Chondrocyte (in vitro differentiated cells): ENCODE data around the gene SLC19A2. TPM values are rescaled to one million over a fixed set of nuclear protein-coding genes. Genes with fewer than 3 reads are reported as not detected.

ENCODE experiments used
- DNase-seq: peaks from one replicate; pipeline ENCODE4 v3.0.0; 2021; ENCODE audit warnings: mixed read lengths, low spot score
- H3K27ac Mint-ChIP-seq: one replicate; pipeline ENCODE4 v1.8.0; 2021; ENCODE audit warnings: mild to moderate bottlenecking, moderate library complexity, mixed read lengths; ENCODE audit not compliant: unreplicated experiment
- H3K27me3 Mint-ChIP-seq: 2 replicates; pipeline ENCODE4 v1.8.0; 2021; ENCODE audit warnings: low read depth, mixed read lengths
- H3K36me3 Mint-ChIP-seq: 2 replicates; pipeline ENCODE4 v1.8.0; 2021; ENCODE audit warnings: low read depth, mixed read lengths
- H3K4me1 Mint-ChIP-seq: 2 replicates; pipeline ENCODE4 v1.8.0; 2021; ENCODE audit warnings: low read depth, mild to moderate bottlenecking, mixed read lengths
- H3K4me3 Mint-ChIP-seq: one replicate; pipeline ENCODE4 v1.8.0; 2021; ENCODE audit warnings: mild to moderate bottlenecking, moderate library complexity, mixed read lengths; ENCODE audit not compliant: unreplicated experiment
- H3K9me3 Mint-ChIP-seq: 2 replicates; pipeline ENCODE4 v1.8.0; 2021; ENCODE audit warnings: low read depth, mixed read lengths
- total RNA-seq: library from RNA; stranded (reverse); gene quantifications from 3 replicates; pipeline ENCODE4 v1.2.1, GENCODE V29; 2021
- TF ChIP-seq, protein P1 (sequence below): fragments of 200-600 bp; sonication (generic); IDR thresholded peaks from 2 replicates; pipeline ENCODE4 v1.5.0; 2021; ENCODE audit warnings: antibody characterized with exemption, mild to moderate bottlenecking, moderate library complexity

SLC19A2 gene
- total RNA-seq, 1 donor from 2014 or later: 4.9 TPM

DNA sequence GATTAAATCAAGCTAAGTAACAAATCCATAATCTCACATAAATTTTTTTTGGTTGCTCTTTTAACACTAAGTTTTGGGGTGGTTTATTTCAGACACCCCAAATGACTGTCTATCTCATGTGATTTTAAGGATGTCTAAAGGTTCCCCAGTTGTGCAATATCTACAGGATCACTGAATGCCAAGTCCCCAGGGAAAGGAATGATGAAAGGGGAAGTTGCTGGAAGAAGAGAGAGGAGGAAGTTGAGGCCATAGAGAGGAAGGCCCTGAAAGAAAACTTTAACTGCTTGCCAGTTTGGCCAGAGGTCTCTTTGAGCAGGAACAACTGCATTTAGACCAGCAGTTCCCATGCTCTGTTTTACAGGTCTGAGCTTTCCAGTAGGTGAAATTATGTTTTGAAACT, 27.5 kb upstream of the SLC19A2 start:
- Mint-ChIP-seq H3K4me1 (no peaks in the 10 kb centered on the region), H3K9me3 (no peaks in the 10 kb centered on the region), H3K27me3 (peaks cover 2% of the 10 kb centered on the region), H3K27ac (no peak overlapping the region), H3K36me3 (no peaks in the 10 kb centered on the region), H3K4me3 (no peak overlapping the region)
- TF ChIP-seq, protein P1, sequence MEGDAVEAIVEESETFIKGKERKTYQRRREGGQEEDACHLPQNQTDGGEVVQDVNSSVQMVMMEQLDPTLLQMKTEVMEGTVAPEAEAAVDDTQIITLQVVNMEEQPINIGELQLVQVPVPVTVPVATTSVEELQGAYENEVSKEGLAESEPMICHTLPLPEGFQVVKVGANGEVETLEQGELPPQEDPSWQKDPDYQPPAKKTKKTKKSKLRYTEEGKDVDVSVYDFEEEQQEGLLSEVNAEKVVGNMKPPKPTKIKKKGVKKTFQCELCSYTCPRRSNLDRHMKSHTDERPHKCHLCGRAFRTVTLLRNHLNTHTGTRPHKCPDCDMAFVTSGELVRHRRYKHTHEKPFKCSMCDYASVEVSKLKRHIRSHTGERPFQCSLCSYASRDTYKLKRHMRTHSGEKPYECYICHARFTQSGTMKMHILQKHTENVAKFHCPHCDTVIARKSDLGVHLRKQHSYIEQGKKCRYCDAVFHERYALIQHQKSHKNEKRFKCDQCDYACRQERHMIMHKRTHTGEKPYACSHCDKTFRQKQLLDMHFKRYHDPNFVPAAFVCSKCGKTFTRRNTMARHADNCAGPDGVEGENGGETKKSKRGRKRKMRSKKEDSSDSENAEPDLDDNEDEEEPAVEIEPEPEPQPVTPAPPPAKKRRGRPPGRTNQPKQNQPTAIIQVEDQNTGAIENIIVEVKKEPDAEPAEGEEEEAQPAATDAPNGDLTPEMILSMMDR: no peak
- DNase-seq: no peak

DNA sequence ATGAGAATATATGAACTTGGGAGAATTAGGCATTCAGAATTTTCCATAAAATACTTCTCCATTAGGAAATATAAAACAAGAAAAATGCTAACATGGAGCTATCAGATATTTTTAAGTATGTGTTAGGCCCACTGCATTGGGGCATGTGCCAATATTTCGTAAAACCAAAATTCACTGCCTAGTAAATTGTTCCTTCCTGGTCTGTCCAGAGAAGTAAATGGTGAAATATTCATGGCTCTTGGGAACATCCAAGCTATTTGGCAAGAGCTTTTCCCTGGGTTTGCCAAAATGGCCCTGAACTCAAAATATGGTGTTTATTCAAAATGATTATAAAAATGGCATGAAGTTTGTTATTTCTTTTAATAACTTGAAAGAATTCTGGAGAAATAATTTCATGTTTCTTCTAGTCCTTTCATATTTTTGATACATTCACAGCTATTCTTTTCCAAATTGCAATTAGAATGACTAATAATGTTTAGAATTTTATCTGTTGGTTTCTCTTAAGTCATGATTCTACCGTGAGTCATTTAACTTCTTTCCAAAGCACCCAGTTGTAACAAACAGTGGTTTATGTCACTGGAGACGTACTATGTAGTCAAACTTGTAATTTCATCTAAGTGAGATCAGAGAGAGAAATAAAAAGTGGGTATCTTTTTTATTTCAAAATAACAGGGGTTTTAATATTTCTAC, 25.7 kb upstream of the SLC19A2 start:
- H3K4me1 Mint-ChIP-seq: no peaks in the 10 kb centered on the region
- DNase-seq: no peak
- TF ChIP-seq, protein P1: no peak

DNA sequence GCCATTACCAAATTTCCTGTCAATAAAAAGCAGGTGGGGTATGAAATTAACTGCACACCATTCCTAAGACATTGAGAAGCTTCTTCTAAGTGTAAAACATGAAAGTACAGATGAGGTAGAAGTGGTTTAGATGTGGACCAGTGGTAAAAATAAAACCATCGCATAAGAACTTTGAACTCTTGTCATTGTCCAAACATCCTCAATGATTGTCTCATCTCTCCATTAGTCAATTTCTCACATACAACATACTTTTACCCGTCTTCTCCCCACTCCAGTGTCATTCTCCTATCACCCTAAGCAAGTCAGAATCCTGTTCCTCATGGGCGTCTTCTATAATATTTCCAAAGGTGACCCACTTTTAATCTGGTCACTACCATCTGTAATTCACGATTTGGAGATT, 24.3 kb upstream of the SLC19A2 start:
- H3K4me1 Mint-ChIP-seq: no peaks in the 10 kb centered on the region
- TF ChIP-seq, protein P1: no peak
- H3K9me3 Mint-ChIP-seq: peaks cover 6% of the 10 kb centered on the region
- H3K36me3 Mint-ChIP-seq: no peaks in the 10 kb centered on the region
- H3K27me3 Mint-ChIP-seq: peaks cover 9% of the 10 kb centered on the region
- H3K27ac Mint-ChIP-seq: no peak overlapping the region
- no peak for DNase-seq
- no peak overlapping the region for H3K4me3 Mint-ChIP-seq

More for the DNA sequence above, 25.7 kb upstream of the SLC19A2 start:
- Mint-ChIP-seq H3K36me3 (no peaks in the 10 kb centered on the region), H3K4me3 (no peak overlapping the region), H3K9me3 (no peaks in the 10 kb centered on the region), H3K27ac (no peak overlapping the region), H3K27me3 (peaks cover 6% of the 10 kb centered on the region)

DNA sequence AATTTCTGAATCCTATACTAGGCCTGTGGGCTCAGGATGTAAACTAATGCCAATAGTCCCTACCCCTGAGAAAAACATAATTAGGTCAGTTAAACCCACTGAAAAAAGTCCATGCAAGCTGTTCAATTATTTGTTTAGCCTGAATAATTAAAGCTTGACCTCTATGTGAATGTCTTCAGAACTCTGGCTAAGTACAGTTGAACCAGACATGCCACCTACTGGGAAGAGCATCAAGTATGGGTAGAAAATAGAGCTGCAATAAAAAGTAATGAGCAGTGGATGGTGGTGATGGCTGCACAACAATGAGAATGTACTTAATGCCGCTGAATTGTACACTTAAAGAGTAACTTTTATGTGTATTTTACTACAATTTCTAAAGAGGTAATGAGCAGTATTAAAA, 23.6 kb upstream of the SLC19A2 start:
- TF ChIP-seq, protein P1: no peak
- Mint-ChIP-seq H3K9me3 (peaks cover 6% of the 10 kb centered on the region), H3K27ac (no peak overlapping the region), H3K27me3 (peaks cover 9% of the 10 kb centered on the region), H3K4me1 (no peaks in the 10 kb centered on the region), H3K4me3 (no peak overlapping the region), H3K36me3 (no peaks in the 10 kb centered on the region)
- DNase-seq: no peak

DNA sequence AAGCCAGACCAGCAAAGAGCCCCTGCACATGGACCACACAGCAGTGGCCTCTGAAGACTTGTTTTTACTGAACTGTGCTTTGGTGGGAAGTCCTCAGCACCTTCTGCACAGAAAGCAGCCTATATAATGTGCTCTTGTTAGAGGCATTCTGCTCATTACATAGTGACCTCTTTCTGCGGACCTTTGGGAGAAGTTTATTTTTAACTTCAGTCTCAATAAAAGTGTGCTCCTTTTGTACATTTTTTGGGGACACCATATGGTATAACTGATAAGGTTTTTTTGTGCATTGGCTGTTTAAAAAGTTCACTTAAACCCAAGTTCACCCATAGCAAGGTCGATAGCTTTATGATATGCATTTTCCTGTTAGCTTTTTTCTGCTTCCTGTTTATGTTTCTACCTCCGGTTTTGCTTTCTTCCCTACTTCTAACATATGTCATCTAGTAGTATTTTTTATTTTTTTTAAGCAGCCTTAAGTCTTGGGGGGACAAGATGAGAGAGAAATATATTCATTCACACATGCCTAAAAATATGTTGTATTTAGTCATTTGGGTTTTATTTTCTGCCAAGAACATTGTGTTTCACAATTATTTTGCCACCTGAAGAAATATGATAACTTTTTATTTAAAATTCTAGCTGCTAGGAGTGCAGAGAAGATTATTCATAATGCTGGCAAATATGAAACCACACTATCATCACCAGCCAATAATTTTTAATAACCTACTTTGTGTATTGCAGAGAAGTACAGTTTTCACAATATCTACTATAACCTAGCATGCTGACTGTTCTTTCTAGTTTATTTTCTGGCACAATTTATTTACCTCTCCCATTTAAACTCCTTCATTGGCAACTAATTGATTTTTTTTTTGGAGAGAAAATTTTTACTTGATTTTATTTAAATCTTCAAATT, 22.9 kb upstream of the SLC19A2 start:
- peaks cover 9% of the 10 kb centered on the region for H3K27me3 Mint-ChIP-seq
- H3K9me3 Mint-ChIP-seq: peaks cover 6% of the 10 kb centered on the region
- no peaks in the 10 kb centered on the region for H3K4me1 Mint-ChIP-seq
- DNase-seq: no peak
- H3K27ac Mint-ChIP-seq: no peak overlapping the region
- H3K4me3 Mint-ChIP-seq: no peak overlapping the region
- no peaks in the 10 kb centered on the region for H3K36me3 Mint-ChIP-seq
- TF ChIP-seq, protein P1: no peak
